ENCODE data around the gene MYO9B. TPM values are rescaled to one million over a fixed set of nuclear protein-coding genes. Genes with fewer than 3 reads are reported as not detected.

MYO9B gene
- polyA plus RNA-seq, 1 donor (not counting 4 experiments of a cell fraction or from before 2014, with no cell fraction given) = 14.3 TPM

DNA sequence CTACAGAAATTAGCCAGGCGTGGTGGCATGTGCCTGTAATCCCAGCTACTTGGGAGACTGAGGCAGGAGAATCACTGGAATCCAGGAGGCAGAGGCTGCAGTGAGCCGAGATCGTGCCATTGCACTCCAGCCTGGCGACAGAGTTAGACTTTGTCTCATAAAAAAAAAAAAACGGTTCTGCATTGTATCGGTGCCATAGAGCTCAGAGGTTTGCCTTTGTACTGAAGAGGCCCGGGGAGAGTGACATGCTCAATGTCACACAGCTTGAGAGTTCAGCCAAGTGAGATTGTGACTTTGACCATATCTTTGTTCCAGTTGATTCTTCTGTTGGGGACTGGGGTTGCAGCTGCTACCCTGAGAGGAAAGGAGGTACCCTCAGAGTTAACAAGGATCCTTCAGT lies 4.7 kb upstream of the MYO9B start:
- H3K4me2 ChIP-seq (ENCODE audit: control insufficient read depth, extremely low read depth, insufficient read depth, low read depth, low read length) = no peak overlapping the region
- H3K4me3 ChIP-seq (ENCODE audit: control insufficient read depth in 2 of 3, extremely low read depth in 1 of 3, insufficient read depth in 2 of 3, low read depth in 1 of 3, low read length in 3 of 3) = no peak overlapping the region
- peaks cover 3 to 7% of the 10 kb centered on the region in 2 experiments for H3K36me3 ChIP-seq (ENCODE audit: control insufficient read depth in 2 of 2, extremely low read depth in 1 of 2, insufficient read depth in 2 of 2, low read length in 2 of 2)
- no peaks in the 10 kb centered on the region for H3K9me3 ChIP-seq (ENCODE audit: control insufficient read depth, low read depth, low read length)
- H2AFZ ChIP-seq (ENCODE audit: control insufficient read depth, low read length) = no peak overlapping the region
- no peak overlapping the region for H3K9ac ChIP-seq (ENCODE audit: control insufficient read depth, extremely low read depth, insufficient read depth, low read length)
- peaks cover 29% of the 10 kb centered on the region for H3K79me2 ChIP-seq (ENCODE audit: control insufficient read depth, insufficient read depth, low read length)
- no peak overlapping the region for H3K27ac ChIP-seq (ENCODE audit: control insufficient read depth, insufficient read depth, low read length)
- TF ChIP-seq EZH2 (IDR thresholded peaks at IDR 0.05; ENCODE audit: low read length) = no peak
- TF ChIP-seq, protein P1, sequence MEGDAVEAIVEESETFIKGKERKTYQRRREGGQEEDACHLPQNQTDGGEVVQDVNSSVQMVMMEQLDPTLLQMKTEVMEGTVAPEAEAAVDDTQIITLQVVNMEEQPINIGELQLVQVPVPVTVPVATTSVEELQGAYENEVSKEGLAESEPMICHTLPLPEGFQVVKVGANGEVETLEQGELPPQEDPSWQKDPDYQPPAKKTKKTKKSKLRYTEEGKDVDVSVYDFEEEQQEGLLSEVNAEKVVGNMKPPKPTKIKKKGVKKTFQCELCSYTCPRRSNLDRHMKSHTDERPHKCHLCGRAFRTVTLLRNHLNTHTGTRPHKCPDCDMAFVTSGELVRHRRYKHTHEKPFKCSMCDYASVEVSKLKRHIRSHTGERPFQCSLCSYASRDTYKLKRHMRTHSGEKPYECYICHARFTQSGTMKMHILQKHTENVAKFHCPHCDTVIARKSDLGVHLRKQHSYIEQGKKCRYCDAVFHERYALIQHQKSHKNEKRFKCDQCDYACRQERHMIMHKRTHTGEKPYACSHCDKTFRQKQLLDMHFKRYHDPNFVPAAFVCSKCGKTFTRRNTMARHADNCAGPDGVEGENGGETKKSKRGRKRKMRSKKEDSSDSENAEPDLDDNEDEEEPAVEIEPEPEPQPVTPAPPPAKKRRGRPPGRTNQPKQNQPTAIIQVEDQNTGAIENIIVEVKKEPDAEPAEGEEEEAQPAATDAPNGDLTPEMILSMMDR (optimal IDR thresholded peaks at IDR 0.05 in 1 of 3, IDR thresholded peaks at IDR 0.05 in 1 of 3, conservative IDR thresholded peaks at IDR 0.05 in 1 of 3; ENCODE audit: extremely low read depth in 1 of 3, insufficient read depth in 2 of 3, low read length in 3 of 3) = no peak
- FAIRE-seq (no peak), DNase-seq (ENCODE audit: low read depth, low spot score) (no peak)
- peaks cover 9% of the 10 kb centered on the region for H3K4me1 ChIP-seq (ENCODE audit: control insufficient read depth, extremely low read depth, insufficient read depth, low read length)
- H3K9me1 ChIP-seq (ENCODE audit: control insufficient read depth, extremely low read depth, insufficient read depth, low read length) = no peaks in the 10 kb centered on the region
- dilution Hi-C loops (cut with MboI; ENCODE audit: extremely low pct_ligation_motif_present, low sequenced_read_pairs) = no loop called here
- no peaks in the 10 kb centered on the region for H4K20me1 ChIP-seq (ENCODE audit: control insufficient read depth, extremely low read depth, insufficient read depth, low read length)
- H3K27me3 ChIP-seq (ENCODE audit: control insufficient read depth, extremely low read depth, insufficient read depth, low read length) = no peaks in the 10 kb centered on the region

DNA sequence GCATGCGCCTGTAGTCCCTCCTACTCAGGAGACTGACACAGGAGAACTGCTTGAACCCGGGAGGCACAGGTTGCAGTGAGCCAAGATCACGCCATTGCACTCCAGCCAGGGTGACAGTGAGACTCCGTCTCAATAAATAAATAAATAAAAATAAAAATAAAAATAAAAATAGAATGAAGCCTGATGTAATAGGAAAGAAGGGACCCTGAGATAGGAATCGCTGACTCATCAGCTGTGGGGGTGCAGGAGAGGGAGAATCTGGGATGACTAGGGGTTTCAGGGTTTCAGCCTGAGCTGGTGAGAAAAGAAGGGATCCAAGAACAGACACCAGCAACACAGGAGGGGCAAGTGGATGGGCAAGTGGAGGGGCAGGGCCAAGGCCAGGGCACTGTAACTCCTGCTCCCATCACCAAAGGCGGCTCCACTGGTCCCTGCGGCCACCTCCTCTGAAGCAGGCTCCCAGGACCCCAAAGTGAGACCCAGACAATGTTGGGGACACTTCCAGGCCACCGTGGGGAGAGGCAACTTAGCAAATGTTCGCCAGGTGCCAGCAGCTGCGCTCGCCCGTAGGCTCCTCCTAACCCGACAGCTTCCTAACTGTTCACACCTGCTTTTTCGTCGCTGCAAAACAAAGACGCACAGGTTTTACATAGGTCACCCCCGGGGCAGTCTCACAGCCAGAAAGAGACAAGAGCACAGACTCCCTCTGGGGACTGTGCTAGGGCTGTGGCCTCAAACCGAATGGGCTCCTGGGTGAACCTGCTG lies 1.5 kb upstream of the MYO9B start:
- Histone ChIP-seq H3K9me1 (ENCODE audit: control insufficient read depth, extremely low read depth, insufficient read depth, low read length) (no peaks in the 10 kb centered on the region), H3K4me2 (ENCODE audit: control insufficient read depth, extremely low read depth, insufficient read depth, low read depth, low read length) (peak overlapping the region; percentile 95), H3K27me3 (ENCODE audit: control insufficient read depth, extremely low read depth, insufficient read depth, low read length) (no peaks in the 10 kb centered on the region), H3K27ac (ENCODE audit: control insufficient read depth, insufficient read depth, low read length) (peak overlapping the region; percentile 82), H3K4me1 (ENCODE audit: control insufficient read depth, extremely low read depth, insufficient read depth, low read length) (peaks cover 30% of the 10 kb centered on the region), H3K4me3 (ENCODE audit: control insufficient read depth in 2 of 3, extremely low read depth in 1 of 3, insufficient read depth in 2 of 3, low read depth in 1 of 3, low read length in 3 of 3) (peak overlapping the region; percentile 86 to 94 (median 90)), H3K9me3 (ENCODE audit: control insufficient read depth, low read depth, low read length) (no peaks in the 10 kb centered on the region), H3K9ac (ENCODE audit: control insufficient read depth, extremely low read depth, insufficient read depth, low read length) (peak overlapping the region; percentile 91), H4K20me1 (ENCODE audit: control insufficient read depth, extremely low read depth, insufficient read depth, low read length) (peaks cover 3% of the 10 kb centered on the region), H3K79me2 (ENCODE audit: control insufficient read depth, insufficient read depth, low read length) (peaks cover 60% of the 10 kb centered on the region), H3K36me3 (ENCODE audit: control insufficient read depth in 2 of 2, extremely low read depth in 1 of 2, insufficient read depth in 2 of 2, low read length in 2 of 2) (peaks cover 4 to 8% of the 10 kb centered on the region in 2 experiments), H2AFZ (ENCODE audit: control insufficient read depth, low read length) (peak overlapping the region; percentile 56)
- dilution Hi-C loops (cut with MboI; ENCODE audit: extremely low pct_ligation_motif_present, low sequenced_read_pairs) = no loop called here
- no peak for DNase-seq (ENCODE audit: low read depth, low spot score)
- FAIRE-seq = no peak
- TF ChIP-seq, protein P1 (optimal IDR thresholded peaks at IDR 0.05 in 1 of 3, IDR thresholded peaks at IDR 0.05 in 1 of 3, conservative IDR thresholded peaks at IDR 0.05 in 1 of 3; ENCODE audit: extremely low read depth in 1 of 3, insufficient read depth in 2 of 3, low read length in 3 of 3) = no peak
